CD1c-positive myeloid dendritic cell (primary cell): Measurements from ENCODE around the gene PRUNE2.

Source experiments
- DNase-seq: peaks from one replicate; pipeline ENCODE4 v3.0.0-alpha.2; 2016; ENCODE audit errors: extremely low spot score

The PRUNE2 gene

DNA sequence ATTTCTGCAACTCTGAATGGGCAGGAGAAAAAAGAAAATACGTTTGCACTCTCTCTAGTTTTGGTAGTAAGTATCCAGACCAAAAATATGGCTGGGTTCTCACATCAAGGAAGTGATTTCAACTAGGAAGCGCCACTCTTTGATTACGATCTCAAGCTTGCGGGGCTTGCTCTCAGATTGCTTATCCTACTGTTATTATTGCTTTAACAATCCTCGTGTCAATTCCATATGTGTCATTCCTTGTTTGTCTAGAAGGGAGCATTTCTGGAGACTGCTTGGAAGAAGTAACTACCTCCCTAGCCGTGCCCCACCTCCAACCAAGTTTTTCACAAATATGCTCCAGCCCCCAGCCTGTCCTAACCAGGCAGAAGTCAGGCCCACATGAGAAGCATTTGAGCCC, 3.5 kb downstream of the PRUNE2 start:
- DNase-seq, result no peak

DNA sequence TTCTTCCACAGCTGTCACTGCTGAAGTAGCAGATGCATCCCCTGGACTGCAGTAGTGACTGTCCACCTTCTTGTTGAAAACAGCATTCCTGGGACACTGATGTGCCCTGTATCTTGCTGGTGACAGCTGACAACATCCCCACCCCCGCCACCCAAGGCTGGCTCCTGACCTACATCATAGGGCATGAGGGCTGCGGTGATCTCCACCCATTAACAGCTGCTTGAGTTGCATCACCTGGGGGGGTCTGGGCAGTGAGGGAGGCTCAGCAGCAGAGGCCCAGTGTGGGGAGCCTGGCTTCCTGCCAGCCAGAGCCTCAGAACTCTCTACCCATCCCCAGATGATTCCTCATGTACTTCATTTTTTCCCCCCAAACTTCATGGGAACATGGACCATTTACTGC, 4.1 kb downstream of the PRUNE2 start:
- DNase-seq, result no peak

DNA sequence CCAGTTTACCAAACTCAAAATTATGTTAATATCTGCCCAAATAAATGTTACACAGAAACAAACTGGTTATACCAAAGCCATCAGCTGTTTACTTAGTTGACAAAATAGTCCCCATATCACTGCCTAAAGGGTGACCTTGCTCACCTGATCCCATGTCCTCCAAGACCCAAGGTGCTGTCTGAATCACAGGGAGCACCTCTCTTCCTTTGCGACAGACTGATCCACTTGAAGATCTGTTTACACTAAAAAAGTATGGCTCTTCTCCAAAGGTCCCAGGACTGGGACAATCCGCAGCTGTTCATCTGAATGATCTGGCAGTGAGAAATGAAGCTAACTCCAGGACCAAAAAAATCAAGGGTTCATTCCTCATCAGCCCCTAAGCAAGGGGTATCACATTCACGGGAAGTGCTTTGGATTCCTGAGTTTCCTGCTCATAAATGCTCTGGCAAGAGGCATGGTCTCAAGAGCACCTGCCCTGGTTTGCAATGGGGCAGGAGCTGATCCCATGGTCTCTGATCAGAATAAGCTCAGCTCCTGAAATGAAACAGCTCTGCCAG, 5.0 kb downstream of the PRUNE2 start:
- no peak for DNase-seq

DNA sequence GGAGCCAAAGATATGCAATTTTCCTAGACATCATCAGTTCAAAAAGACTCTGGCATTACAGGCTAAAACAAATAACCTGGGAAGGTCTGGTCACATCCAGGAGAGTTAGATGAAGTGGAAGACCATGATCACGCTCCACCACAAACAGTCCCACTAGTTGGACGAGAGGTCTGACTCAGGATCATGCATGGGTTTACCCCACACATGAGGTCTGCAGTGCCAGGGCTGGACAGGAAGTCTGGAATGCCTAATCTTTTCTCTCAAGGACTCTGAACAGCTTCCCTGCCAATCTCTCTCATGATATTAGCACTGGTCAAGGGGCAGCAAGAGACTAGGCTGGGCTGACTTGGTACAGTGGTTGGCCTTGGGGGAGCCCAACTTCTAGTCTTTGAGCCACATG, 7.1 kb downstream of the PRUNE2 start:
- no peak for DNase-seq

DNA sequence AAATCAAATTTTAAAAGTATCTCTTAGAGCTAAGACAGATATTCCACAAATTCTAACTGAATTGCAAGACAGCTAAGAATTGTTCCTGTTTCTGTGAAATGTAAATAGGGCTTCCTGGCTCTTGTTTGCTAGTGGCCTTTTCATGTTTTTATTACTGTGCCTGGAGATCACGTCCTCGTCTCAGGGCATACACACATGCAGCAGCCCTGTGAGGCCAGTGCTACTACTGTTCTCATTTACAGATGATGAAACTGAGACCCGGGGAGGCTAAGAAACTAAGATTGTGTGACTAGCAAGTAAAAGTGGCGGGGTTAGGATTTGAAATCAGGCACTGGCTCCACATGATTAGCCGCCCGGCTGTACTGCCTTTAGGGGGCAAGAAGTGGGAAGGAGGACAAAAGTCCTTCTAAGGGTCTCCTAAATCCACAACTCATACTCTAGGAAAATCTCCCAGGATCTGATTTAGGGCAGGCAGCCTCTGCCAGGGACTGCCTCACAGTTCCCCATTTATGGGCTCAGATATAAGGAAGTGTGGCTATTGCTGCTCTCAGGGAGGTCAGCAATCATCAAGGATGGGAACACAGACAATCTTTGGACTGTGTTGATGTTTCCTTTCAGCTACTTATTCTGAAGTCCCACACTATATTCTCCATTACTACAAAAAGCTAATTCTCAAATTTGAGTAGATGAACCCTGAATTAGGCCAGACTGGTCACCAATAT, 7.9 kb downstream of the PRUNE2 start:
- DNase-seq, result no peak

DNA sequence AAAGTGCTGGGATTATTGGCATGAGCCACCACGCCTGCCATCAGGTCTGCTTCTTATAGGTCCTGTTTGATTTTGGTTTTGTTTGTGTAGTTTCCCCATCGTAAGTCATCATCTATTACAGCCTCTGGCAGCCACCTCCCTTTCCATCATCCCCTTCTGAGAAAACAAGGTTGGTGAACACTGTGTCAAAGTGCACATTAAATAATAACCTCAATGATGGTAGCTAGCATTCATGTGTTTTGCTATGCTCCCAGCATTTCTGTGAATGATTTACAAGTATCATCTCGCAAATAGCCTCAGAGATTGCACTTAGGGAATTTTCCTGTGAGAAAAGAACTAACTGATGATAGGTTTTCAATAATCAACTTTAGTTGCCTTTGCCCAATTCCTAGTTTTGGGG, 9.9 kb downstream of the PRUNE2 start:
- DNase-seq, result no peak

DNA sequence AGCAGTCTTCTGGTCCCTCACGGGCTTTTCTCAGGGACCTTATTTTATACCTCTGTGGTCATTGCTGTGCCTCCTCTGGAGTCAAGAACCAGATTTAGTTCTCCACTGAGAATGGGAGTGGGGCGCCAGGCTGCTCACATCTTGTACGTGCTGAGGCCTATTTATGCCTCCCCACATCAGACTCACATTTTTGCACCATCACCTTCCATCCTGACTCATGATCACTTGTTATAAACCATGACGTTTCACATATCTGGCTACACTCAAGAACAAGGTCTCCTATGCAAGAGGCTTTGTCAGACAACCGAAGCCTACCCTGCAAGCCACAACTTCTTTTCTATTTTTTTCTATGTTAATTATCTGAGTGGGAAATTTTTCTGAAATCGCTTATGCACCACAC, 10.7 kb downstream of the PRUNE2 start:
- DNase-seq, result no peak

DNA sequence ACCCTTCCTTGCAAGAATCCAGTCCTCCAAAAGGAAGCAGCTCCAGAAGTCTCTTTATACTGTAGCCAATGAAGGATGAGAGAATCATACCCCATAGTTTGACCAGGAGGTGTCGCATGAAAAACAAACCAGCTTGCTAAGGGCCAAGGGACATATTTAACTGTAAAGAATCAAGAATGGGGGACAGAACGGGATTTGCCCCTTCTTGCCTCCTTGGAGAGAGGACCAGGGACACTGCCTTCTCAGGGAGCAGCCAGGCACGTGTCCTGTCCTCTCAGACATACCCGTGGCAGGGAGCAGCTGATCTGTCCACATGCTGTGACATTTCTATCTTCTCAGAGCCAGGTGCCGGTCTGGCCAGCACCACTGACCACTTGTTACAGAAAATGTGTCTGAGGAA, 11.7 kb downstream of the PRUNE2 start:
- DNase-seq, result no peak

DNA sequence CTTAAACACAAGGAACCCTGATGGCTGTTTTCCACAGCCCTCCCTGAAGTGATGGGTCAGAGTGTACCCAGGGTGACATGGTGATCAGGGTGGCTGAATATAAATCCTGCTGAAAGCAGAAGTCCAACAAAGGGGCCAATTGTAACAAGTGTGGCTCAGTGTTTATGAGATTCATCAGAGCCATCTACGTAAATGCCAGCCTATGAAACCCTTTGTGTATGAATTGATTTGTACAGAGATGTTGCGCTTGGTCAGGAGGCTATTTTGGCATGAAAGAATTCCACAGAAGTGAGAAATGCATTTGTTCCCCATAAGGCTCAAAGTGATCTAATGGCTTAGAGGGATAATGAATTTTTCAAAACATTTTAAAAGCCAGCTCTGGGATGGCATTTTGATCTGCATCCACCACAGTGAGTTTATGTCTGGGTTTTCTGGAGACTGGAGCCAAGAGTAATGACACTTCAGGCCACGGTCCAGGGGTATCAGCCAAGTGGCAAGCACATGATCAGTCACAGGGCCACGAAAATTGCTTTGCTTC, 12.4 kb downstream of the PRUNE2 start:
- no peak for DNase-seq

DNA sequence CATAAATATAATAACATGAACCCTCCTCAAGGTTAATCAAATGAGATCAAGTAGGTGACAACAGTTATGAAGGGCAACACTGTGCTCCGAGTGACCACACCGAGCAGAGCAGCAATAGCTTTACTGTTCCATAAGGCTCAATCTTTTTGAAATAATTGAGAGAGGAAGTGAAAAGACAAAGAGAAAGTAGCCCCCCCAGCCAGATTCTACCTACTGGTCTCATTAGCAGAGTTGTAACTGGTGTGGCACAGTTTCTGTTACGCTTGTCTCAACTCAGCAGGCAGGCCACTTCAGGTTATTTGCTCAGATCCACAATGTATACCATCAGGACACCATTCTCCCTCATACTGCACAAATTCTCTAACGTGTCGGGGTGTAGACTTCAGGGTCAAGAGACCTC, 14.0 kb downstream of the PRUNE2 start:
- DNase-seq, result no peak

DNA sequence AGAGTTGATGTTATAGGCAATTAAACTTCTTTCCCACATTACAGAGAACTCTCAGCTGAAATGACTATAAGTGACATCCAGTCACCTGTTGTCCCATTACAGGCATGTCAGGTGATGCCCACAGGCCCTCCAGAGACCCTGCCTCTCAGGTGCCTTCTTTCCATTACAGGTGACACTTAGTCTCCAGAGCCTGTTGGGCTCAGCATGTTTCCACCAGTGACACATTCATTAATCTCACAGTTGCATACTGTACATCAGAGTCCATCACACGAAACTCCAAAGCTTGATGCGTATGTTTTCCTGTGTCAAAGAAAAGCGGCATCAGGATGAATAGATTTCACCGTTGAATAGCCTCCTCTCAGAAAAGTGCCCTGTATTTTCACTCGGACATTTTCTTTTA, 14.6 kb downstream of the PRUNE2 start:
- no peak for DNase-seq

DNA sequence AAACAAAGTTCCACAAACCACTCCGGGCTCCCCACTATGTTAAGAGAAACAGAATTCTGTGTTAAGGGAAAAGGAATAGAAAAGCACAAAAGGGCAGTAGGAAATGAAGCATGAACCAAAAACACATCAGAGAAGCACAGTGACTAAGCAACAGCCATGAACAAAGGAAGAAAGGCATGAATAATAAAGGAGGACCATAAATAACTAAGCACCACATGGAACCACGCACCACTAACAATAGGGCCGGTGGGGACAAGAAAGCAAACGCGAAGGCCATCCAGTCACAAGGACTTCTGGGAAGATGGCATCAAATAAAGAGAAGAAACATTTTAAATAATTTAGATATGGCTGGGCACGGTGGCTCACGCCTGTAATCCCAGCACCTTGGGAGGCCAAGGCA, 18.0 kb downstream of the PRUNE2 start:
- no peak for DNase-seq

DNA sequence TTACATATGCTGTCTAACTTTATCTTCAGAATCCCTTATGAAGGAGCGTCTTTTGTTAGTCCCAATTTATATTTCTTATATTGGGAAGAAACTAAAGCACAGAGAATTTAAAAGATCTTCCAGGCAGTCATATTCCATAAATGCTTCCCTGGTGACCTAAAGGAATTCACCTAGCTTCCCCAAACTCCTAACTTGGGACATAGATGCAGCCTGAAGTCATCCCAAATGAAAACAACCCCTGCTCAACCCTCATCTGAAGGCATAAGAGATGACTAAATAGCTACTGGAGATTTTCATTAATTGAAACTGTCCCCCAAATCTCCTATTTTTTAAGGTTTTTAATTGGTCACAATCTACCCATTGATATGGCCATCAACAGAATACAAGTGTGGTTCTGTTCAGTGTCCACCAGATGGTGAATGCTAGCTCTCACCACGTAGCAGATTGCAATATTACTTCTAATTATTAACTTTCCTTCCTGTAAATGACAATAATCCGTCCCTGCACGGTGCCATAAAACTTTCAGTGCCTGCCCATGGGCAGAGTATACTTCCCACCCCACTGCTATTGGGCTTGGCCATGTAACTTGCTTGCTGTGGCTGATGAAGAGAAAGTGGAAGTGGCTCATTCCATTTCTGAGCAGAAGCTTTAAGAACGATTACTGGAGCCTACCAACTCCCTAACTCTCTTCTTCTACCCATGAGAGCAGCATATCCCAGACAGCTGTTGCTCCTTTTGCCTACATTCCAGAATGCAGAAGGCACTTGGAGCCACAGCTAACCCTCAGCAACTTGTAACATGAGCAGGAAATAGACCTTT, 18.7 kb downstream of the PRUNE2 start:
- no peak for DNase-seq

DNA sequence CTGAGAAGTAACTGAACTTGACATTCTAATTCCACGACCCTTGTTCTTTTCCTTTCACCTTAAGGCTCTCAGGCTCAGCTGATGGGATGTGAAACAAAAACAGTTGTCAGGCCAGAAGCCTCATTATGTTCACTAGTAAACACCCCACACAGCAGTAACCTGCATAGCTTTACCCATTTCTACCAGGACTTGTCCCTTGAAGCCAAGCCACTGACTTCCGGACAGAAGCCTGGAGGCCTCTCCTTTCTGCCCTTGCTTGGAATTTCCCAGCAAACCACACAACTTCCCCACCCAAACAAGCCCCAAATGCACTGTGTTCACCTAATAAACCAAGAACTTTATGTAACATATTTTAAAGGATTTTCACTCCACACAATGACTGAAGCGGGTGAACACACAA, 19.6 kb downstream of the PRUNE2 start:
- DNase-seq, result no peak

DNA sequence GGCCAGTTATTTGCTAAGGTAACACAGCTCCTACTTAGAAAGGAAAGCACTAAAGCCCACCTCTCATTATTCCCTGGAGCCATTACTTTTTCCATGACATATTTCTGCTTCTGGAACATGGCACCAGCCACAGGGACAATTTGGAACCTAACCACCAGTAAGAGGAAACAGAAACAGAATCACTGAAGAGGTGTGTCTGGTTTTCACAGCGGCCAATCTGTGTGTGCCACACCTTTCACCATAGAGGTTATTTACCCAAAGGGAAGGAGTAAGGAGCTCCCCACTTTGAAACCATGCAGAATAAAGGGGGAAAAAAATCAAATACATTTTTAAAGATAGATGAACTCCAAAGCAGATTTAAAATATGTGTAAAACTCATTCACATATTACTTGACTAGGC, 21.1 kb downstream of the PRUNE2 start:
- no peak for DNase-seq

DNA sequence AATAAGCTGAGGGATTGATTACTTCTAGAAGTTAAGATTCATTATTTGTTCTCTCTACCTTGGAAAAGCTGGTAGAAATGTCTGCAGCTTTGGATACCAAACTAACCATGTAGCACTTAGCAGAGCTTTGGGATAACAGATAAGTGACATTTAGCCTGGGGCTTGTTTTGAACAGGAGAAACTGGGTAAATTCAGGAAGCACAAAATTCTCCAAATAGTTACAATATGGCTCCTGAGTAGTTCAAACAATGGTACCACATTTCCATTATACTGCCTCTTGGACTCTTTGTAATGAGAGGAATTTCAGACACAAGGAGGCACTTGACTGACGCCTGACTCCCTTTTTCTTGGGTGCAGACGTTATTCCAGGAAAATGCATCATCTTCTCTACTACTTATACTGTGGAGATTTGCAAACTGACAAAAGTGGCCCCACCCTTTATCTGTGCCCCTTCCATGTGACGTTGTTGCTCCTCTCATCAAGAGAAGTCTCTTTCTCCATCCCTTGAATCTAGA, 22.5 kb downstream of the PRUNE2 start:
- DNase-seq, result no peak

DNA sequence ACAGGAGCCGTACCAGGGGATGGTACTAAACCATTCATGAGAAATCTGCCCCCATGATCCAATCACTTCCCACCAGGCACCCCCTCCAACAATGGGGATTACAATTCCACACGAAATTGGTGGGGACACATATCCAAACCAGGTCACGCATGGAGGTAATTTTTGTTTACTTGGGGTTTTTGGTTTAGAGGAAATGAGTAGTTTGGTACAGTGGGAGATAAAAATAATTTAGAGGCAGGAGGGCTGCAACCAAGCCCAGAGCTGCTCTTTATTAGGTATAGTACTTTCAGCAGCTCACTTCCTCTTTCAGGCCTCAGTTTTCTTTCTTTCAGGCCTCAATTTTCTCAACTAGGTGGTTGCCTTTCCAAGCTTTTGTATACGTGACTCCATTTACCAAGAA, 23.2 kb downstream of the PRUNE2 start:
- DNase-seq, result no peak

DNA sequence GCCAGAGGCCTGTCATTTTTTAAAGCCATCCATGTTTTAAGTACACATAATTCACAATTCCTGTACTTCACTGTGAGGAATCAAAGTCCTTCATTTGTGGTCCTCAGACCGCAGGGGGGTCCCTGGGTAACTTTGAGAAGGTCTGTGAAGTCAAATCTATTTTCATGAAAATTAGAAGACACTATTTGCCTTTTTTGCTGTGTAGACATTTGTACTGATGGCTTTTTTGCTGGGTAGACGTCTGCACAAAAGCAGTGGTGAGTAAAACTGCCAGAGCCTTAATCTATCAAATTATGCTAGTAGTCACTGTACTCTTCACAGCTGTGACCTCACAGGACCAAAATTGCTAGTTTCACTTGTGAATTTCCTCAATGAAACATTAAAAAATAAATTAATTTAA, 25.7 kb downstream of the PRUNE2 start:
- DNase-seq, result no peak

DNA sequence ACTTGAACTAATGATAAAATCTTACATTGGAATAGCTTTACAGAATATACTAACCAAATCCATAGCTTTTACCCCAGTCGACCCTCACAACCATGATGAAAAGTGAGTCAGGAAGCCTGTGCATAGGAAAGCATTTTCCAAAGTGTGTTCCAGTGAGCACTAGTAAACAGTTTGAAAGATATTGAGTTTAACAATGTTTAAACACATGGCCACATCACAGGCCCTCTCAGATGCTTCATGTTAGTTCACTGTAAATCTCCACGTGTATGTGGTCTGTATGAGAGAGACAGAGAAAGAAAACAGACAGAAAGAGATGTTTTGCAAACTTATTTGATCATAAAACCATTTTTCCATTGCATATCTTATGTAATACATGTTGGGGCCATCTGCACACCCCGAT, 27.0 kb downstream of the PRUNE2 start:
- DNase-seq, result no peak

DNA sequence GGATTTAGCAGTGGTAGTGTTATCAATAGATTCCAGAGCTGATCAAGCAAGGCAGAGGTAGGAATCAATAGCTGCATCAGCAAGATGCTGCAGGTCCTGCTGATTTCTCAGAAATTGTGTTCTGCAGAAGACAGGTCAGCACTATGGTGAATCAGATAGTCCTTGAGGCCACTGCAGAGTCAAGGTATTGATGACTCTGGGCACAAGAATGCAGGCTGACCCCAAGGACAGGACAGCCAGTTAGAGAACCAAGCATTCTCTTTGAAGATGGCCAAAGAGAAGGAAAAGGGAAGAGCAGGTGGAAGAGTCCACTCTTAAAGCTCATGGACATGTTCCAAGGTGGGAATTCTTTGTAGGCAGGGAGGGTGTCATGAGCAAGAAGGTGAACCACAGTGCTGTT, 28.0 kb downstream of the PRUNE2 start:
- no peak for DNase-seq

DNA sequence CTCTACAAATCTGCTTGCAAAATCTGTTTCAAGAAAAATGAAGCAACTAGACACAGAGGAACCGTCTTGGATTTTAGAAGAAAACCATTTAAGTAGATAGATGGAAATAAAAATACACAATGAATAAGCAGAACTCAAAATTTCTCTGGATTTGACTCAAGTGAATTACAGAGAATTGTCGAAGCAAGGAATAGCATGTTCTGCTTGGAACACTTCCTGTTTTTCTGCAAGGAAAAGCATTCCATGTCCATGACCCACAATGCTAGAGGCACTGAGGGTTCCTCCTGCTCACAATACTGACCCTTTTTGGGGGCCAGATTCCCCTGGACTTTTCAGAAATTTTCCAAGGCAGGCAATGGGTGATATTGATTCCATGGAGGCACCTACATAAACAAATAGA, 29.8 kb downstream of the PRUNE2 start:
- no peak for DNase-seq

DNA sequence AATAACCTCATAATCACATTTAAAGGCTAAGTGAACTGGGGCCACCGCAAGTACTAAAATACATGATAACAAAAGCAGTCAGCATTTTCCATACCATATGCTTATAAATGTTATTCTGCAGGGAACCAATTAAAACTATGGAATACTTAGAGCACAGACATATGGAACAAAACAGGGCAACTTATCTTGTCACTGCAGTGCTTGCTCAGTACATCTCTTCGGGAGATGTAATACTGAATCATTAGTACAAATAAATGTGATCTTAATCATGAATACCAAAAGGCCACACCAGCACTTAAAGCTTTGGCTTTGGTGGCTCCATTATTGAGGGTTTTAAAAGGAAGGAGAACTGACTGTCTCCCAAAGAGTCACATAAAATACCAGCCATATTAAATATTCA, 32.1 kb downstream of the PRUNE2 start:
- DNase-seq, result no peak
